ENCODE measurements around the gene TMC7. TPM values are rescaled to one million over a fixed set of nuclear protein-coding genes. Genes with fewer than 3 reads are reported as not detected.
"Not testable (repeated sequence)": the region's sequence is repeated elsewhere in the genome, so short reads cannot be mapped to it uniquely, and the experiment has no call there.

Gene TMC7
- total RNA-seq, 4 donors from 2014 or later = 0.15 to 0.66 (median 0.37) TPM

DNA sequence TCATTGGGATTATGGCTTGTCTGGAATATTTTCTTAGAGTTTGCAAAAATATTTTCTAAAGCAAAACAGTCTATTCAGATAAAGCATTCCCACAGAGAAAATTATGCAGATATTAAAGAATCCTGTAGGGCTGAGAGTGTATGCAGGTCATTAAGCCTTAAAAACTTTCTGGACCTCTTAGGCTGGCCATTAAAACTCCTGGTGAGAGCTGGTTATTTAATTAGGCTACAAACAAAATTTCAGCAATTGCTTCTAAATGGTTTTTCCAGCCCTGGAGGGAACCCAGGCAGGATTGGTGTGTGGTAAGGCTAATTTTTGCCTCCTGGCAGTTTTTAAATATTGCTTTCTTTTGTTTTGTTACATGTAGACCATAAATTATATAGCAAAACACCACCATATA lies 30.2 kb upstream of the TMC7 start:
- peaks cover 0 to 8% (median 4%) of the 10 kb centered on the region in 3 donors for H3K4me1 ChIP-seq
- no peak overlapping the region for H3K4me3 ChIP-seq
- no peak for DNase-seq
- H3K27me3 ChIP-seq = no peaks in the 10 kb centered on the region
- intact Hi-C loops (cut with DNase I) = no loop called here
- TF ChIP-seq CTCF (IDR thresholded peaks at IDR 0.05) (no peak), POLR2A (IDR thresholded peaks at IDR 0.05) (no peak)
- no peaks in the 10 kb centered on the region for H3K36me3 ChIP-seq
- no peak overlapping the region for H3K27ac ChIP-seq
- no peaks in the 10 kb centered on the region for H3K9me3 ChIP-seq

- peak overlapping the region in 2 of 4 donors; percentile 25 for H3K4me3 ChIP-seq
- intact Hi-C loops (cut with DNase I) = not testable (repeated sequence)
Measured at GRCh38 chr16:18955874-18956580, 27.7 kb upstream of the TMC7 start.

DNA sequence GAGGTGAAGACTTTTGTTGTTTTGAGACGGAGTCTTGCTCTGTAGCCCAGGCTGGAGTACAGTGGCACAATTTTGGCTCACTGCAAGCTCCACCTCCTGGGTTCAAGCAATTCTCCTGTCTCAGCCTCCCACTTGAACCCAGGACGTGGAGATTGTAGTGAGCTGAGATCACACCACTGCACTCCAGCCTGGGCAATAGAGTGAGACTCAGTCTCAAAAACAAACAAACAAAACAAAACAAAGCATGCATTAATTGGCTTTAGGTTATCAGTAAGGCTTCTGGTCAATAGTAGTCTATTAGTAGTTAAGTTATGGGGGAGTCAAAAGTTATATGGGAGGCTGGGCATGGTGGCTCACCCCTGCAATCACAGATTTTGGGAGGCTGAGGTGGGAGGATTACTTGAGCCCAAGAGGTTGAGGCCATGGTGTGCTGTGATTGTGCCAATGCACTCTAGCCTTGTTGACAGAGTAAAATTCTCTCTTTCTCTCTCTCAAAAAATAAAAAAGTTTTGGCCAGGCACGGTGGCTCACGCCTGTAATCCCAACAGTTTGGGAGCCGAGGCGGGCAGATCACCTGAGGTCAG lies 27.0 kb upstream of the TMC7 start:
- H3K36me3 ChIP-seq; H3K9me3 ChIP-seq; intact Hi-C loops (cut with DNase I); DNase-seq; H3K27me3 ChIP-seq; H3K27ac ChIP-seq: not testable (repeated sequence)
- peak overlapping the region in 1 of 4 donors; percentile 25 for H3K4me3 ChIP-seq
- H3K4me1 ChIP-seq = peaks cover 4 to 38% (median 19%) of the 10 kb centered on the region in 3 donors
- WGBS, 2 donors = 76 to 98% methylated on average over 5 to 6 of the region's 6 CpGs

More at GRCh38 chr16:18955874-18956580, 27.7 kb upstream of the TMC7 start:
- WGBS, 2 donors = 57 to 76% methylated on average over 10 to 20 of the region's 21 CpGs
- H3K4me1 ChIP-seq = peaks cover 0 to 30% (median 15%) of the 10 kb centered on the region in 3 donors
- not testable (repeated sequence) for H3K36me3 ChIP-seq, DNase-seq, H3K27me3 ChIP-seq, H3K27ac ChIP-seq, H3K9me3 ChIP-seq

GRCh38 chr16:18958621-18959029 lies 25.1 kb upstream of the TMC7 start:
- Histone ChIP-seq H3K36me3 (no peaks in the 10 kb centered on the region), H3K27ac (peak overlapping the region; percentile 1 to 68 (median 46)), H3K4me3 (no peak overlapping the region), H3K4me1 (peaks cover 9 to 51% (median 27%) of the 10 kb centered on the region in 3 donors), H3K27me3 (no peaks in the 10 kb centered on the region), H3K9me3 (no peaks in the 10 kb centered on the region)
- no peak for TF ChIP-seq POLR2A (IDR thresholded peaks at IDR 0.05)
- TF ChIP-seq CTCF (IDR thresholded peaks at IDR 0.05) = no peak
- intact Hi-C loops (cut with DNase I) = no loop called here
- 35 to 37% methylated on average over 2 of the region's 2 CpGs for WGBS, 2 donors
- no peak for DNase-seq

DNA sequence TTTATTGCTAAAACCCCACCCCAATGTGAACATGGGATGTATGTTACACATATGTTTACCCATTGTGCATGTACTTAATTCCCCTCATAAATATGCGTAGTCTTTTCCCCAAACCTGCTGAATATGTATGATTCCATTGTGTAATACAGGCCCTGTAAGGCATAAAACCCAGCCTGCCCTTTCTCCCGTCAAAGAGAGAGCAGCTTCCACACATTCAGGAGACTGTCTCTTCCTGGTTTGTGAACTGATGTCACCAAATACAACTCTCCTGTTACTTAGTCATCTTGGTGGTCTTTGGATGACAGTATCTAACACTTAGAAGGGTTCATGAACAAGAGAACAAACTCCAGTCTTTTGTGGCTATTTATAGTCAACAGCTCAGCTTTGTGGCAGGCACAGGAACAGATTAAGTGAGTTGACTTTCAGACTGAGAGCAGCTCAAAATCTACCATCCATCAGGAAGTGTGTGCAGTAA lies 24.7 kb upstream of the TMC7 start:
- H3K36me3 ChIP-seq = no peaks in the 10 kb centered on the region
- DNase-seq = no peak
- no peaks in the 10 kb centered on the region for H3K27me3 ChIP-seq
- no peak for TF ChIP-seq POLR2A (IDR thresholded peaks at IDR 0.05)
- no peak for TF ChIP-seq CTCF (IDR thresholded peaks at IDR 0.05)
- intact Hi-C loops (cut with DNase I) = no loop called here
- no peaks in the 10 kb centered on the region for H3K9me3 ChIP-seq
- H3K27ac ChIP-seq = peak overlapping the region; percentile 1 to 68 (median 46)
- no peak overlapping the region for H3K4me3 ChIP-seq
- peaks cover 9 to 51% (median 27%) of the 10 kb centered on the region in 3 donors for H3K4me1 ChIP-seq
- 31 to 35% methylated on average over 2 of the region's 2 CpGs for WGBS, 2 donors

- H3K36me3 ChIP-seq = no peaks in the 10 kb centered on the region
- no peaks in the 10 kb centered on the region for H3K9me3 ChIP-seq
- intact Hi-C loops (cut with DNase I) = loop anchor here (10.0 kb wide), 1 partner anchor 131 kb away; no protein-coding TSS in a partner anchor
- no peak for DNase-seq
- no peak overlapping the region for H3K27ac ChIP-seq
- TF ChIP-seq CTCF (IDR thresholded peaks at IDR 0.05) (no peak), POLR2A (IDR thresholded peaks at IDR 0.05) (no peak)
- no peaks in the 10 kb centered on the region for H3K27me3 ChIP-seq
- peaks cover 15 to 31% (median 16%) of the 10 kb centered on the region in 3 donors for H3K4me1 ChIP-seq
- no peak overlapping the region for H3K4me3 ChIP-seq
- WGBS, 2 donors = 81 to 86% methylated on average over 5 of the region's 5 CpGs
Measured at GRCh38 chr16:18965555-18965954, 18.2 kb upstream of the TMC7 start.

Data from esophagus squamous epithelium (tissue), 5 donors.